ENCODE measurements around the gene SLC35E2B.
A peak's percentile ranks its signal among the peaks of the same experiment; 100 is the strongest.
"Not testable (repeated sequence)": the region's sequence is repeated elsewhere in the genome, so short reads cannot be mapped to it uniquely, and the experiment has no call there.

The SLC35E2B gene

GRCh38 chr1:1692714-1693647 lies at the start of gene SLC35E2B:
TSS of gene SLC35E2B (minus strand) at chr1:1692795. CDS start at chr1:1676699, 16,096 bp downstream.
- not testable (repeated sequence) for H3K36me3 ChIP-seq (replicated peaks; ENCODE audit: low read depth, low read length); H4K20me1 ChIP-seq (ENCODE audit: insufficient read depth, low read length); H3K4me1 ChIP-seq (ENCODE audit: low read length); H3K79me2 ChIP-seq (ENCODE audit: low read length); H3K27me3 ChIP-seq (ENCODE audit: low read depth, low read length); H2AFZ ChIP-seq (ENCODE audit: low read depth, low read length); H3K9me3 ChIP-seq (ENCODE audit: insufficient read depth, low read length)
- peak within 1 kb of the TSS; percentile 69 for H3K4me3 ChIP-seq (ENCODE audit: low read length)
- H3K4me2 ChIP-seq (ENCODE audit: low read length) = peak within 1 kb of the TSS; percentile 39
- H3K27ac ChIP-seq (ENCODE audit: low read length) = peak within 1 kb of the TSS; percentile 75
- peak within 1 kb of the TSS; percentile 59 for H3K9ac ChIP-seq (ENCODE audit: low read length)

GRCh38 chr1:1741013-1741412 lies 48.4 kb upstream of the SLC35E2B start:
- H3K4me2 ChIP-seq (ENCODE audit: low read length); H3K27ac ChIP-seq (ENCODE audit: low read length); H3K36me3 ChIP-seq (replicated peaks; ENCODE audit: low read depth, low read length); H3K4me3 ChIP-seq (ENCODE audit: low read length); H2AFZ ChIP-seq (ENCODE audit: low read depth, low read length); H3K27me3 ChIP-seq (ENCODE audit: low read depth, low read length); H4K20me1 ChIP-seq (ENCODE audit: insufficient read depth, low read length); H3K79me2 ChIP-seq (ENCODE audit: low read length); H3K9me3 ChIP-seq (ENCODE audit: insufficient read depth, low read length); H3K4me1 ChIP-seq (ENCODE audit: low read length); H3K9ac ChIP-seq (ENCODE audit: low read length): not testable (repeated sequence)

GRCh38 chr1:1738799-1739337 lies 46.3 kb upstream of the SLC35E2B start:
- H3K9ac ChIP-seq (ENCODE audit: low read length); H4K20me1 ChIP-seq (ENCODE audit: insufficient read depth, low read length); H3K4me2 ChIP-seq (ENCODE audit: low read length); H3K4me3 ChIP-seq (ENCODE audit: low read length); H3K27ac ChIP-seq (ENCODE audit: low read length); H3K36me3 ChIP-seq (replicated peaks; ENCODE audit: low read depth, low read length); H3K27me3 ChIP-seq (ENCODE audit: low read depth, low read length); H3K79me2 ChIP-seq (ENCODE audit: low read length); H2AFZ ChIP-seq (ENCODE audit: low read depth, low read length); H3K4me1 ChIP-seq (ENCODE audit: low read length); H3K9me3 ChIP-seq (ENCODE audit: insufficient read depth, low read length): not testable (repeated sequence)

GRCh38 chr1:1737675-1738590 lies 45.3 kb upstream of the SLC35E2B start:
- H3K27me3 ChIP-seq (ENCODE audit: low read depth, low read length); H3K4me1 ChIP-seq (ENCODE audit: low read length); H4K20me1 ChIP-seq (ENCODE audit: insufficient read depth, low read length); H3K27ac ChIP-seq (ENCODE audit: low read length); H3K9me3 ChIP-seq (ENCODE audit: insufficient read depth, low read length); H3K9ac ChIP-seq (ENCODE audit: low read length); H3K79me2 ChIP-seq (ENCODE audit: low read length); H3K36me3 ChIP-seq (replicated peaks; ENCODE audit: low read depth, low read length); H2AFZ ChIP-seq (ENCODE audit: low read depth, low read length); H3K4me3 ChIP-seq (ENCODE audit: low read length); H3K4me2 ChIP-seq (ENCODE audit: low read length): not testable (repeated sequence)

- no peaks in the 10 kb centered on the region for H3K9me3 ChIP-seq (ENCODE audit: insufficient read depth, low read length)
- H3K79me2 ChIP-seq (ENCODE audit: low read length) = no peaks in the 10 kb centered on the region
- no peak overlapping the region for H3K4me2 ChIP-seq (ENCODE audit: low read length)
- no peak overlapping the region for H3K9ac ChIP-seq (ENCODE audit: low read length)
- H2AFZ ChIP-seq (ENCODE audit: low read depth, low read length) = no peak overlapping the region
- no peak overlapping the region for H3K27ac ChIP-seq (ENCODE audit: low read length)
- TF ChIP-seq EZH2phosphoT487 (IDR thresholded peaks at IDR 0.05; ENCODE audit: low read depth) (no peak), CTCF (IDR thresholded peaks at IDR 0.05; ENCODE audit: low read depth, low read length) (no peak)
- no peaks in the 10 kb centered on the region for H3K27me3 ChIP-seq (ENCODE audit: low read depth, low read length)
- H3K4me3 ChIP-seq (ENCODE audit: low read length) = no peak overlapping the region
- peaks cover 6% of the 10 kb centered on the region for H3K36me3 ChIP-seq (replicated peaks; ENCODE audit: low read depth, low read length)
- no peaks in the 10 kb centered on the region for H3K4me1 ChIP-seq (ENCODE audit: low read length)
- H4K20me1 ChIP-seq (ENCODE audit: insufficient read depth, low read length) = no peaks in the 10 kb centered on the region
These were observed 39.8 kb upstream of the SLC35E2B start for GRCh38 chr1:1732381-1732780.

Measured in OCI-LY3 (cell line).